ENCODE data around the gene TICAM1.
"Not testable (repeated sequence)": the region's sequence is repeated elsewhere in the genome, so short reads cannot be mapped to it uniquely, and the experiment has no call there.

DNA sequence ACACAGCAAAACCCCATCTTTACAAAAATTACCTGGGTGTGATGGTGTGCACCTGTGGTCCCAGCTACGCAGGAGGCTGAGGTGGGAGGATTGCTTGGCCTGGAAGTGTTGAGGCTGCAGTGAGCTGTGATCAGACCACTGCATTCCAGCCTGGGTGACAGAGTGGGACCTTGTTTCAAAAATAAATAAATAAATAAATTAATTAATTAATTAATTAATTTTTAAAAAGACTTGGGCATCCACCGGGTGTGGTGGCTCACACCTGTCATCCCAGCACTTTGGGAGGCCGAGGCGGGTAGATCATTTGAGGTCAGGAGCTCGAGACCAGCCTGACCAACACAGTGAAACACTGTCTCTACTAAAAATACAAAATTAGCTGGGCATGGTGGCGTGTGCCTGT, 26.4 kb downstream of the TICAM1 start:
- TF ChIP-seq POLR2A (IDR thresholded peaks at IDR 0.05), result not testable (repeated sequence)
- TF ChIP-seq, protein P1, sequence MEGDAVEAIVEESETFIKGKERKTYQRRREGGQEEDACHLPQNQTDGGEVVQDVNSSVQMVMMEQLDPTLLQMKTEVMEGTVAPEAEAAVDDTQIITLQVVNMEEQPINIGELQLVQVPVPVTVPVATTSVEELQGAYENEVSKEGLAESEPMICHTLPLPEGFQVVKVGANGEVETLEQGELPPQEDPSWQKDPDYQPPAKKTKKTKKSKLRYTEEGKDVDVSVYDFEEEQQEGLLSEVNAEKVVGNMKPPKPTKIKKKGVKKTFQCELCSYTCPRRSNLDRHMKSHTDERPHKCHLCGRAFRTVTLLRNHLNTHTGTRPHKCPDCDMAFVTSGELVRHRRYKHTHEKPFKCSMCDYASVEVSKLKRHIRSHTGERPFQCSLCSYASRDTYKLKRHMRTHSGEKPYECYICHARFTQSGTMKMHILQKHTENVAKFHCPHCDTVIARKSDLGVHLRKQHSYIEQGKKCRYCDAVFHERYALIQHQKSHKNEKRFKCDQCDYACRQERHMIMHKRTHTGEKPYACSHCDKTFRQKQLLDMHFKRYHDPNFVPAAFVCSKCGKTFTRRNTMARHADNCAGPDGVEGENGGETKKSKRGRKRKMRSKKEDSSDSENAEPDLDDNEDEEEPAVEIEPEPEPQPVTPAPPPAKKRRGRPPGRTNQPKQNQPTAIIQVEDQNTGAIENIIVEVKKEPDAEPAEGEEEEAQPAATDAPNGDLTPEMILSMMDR (IDR thresholded peaks at IDR 0.05), result not testable (repeated sequence)

Data from suprapubic skin (tissue), 3 donors.